Measurements from ENCODE around the gene UGT3A1. TPM values are rescaled to one million over a fixed set of nuclear protein-coding genes. Genes with fewer than 3 reads are reported as not detected.
"Not testable (repeated sequence)": the region's sequence is repeated elsewhere in the genome, so short reads cannot be mapped to it uniquely, and the experiment has no call there.

Gene UGT3A1
- total RNA-seq, 1 experiment from 2014 or later = not detected

- ChIA-PET POLR2A (no interaction called here), CTCF (no interaction called here)
- Histone ChIP-seq H3K36me3 (ENCODE audit: control insufficient read depth, insufficient read depth, low read length) (no peaks in the 10 kb centered on the region), H3K27me3 (ENCODE audit: control insufficient read depth, insufficient read depth, low read length) (no peaks in the 10 kb centered on the region), H3K27ac (ENCODE audit: low read length) (no peak overlapping the region), H3K9me3 (ENCODE audit: control insufficient read depth, insufficient read depth, low read depth, low read length) (no peaks in the 10 kb centered on the region), H3K4me3 (ENCODE audit: low read depth in 2 of 2, low read length in 2 of 2) (no peak overlapping the region), H3K4me1 (ENCODE audit: control insufficient read depth, insufficient read depth, low read length) (no peaks in the 10 kb centered on the region)
- in situ Hi-C loops (cut with HindIII; ENCODE audit: low pct_unique_long_range_greater_than_20kb, low sequenced_read_pairs) = no loop called here
- TF ChIP-seq REST (IDR thresholded peaks at IDR 0.05; ENCODE audit: insufficient read depth in 1 of 2, low read depth in 2 of 2, low read length in 1 of 2) (no peak), CTCF (IDR thresholded peaks at IDR 0.05) (no peak), SIN3A (IDR thresholded peaks at IDR 0.05; ENCODE audit: borderline replicate concordance, insufficient read depth, low read depth, low read length) (no peak), TCF7L2 (IDR thresholded peaks at IDR 0.05; ENCODE audit: low read depth, low read length) (no peak), POLR2AphosphoS5 (IDR thresholded peaks at IDR 0.05; ENCODE audit: low read depth, low read length) (no peak)
- intact Hi-C loops (cut with micrococcal nuclease; ENCODE audit: unreplicated experiment) = no loop called here
- ATAC-seq = no peak
- DNase-seq (ENCODE audit: low read depth, low spot score) = no peak
- BruUV-seq (replicated peaks) = no TSS peak
Observed at GRCh38 chr5:35987776-35988175, 3.4 kb downstream of the UGT3A1 start.

GRCh38 chr5:35979715-35980114 lies 11.5 kb downstream of the UGT3A1 start:
- BruUV-seq (replicated peaks) = no TSS peak
- DNase-seq (ENCODE audit: low read depth, low spot score) = no peak

GRCh38 chr5:35976859-35977258 lies 14.3 kb downstream of the UGT3A1 start:
- H3K27ac ChIP-seq (ENCODE audit: low read length); BruUV-seq (replicated peaks); CTCF ChIA-PET: not testable (repeated sequence)

More at GRCh38 chr5:35979715-35980114, 11.5 kb downstream of the UGT3A1 start:
- Histone ChIP-seq H3K27ac (ENCODE audit: low read length) (no peak overlapping the region), H3K9me3 (ENCODE audit: control insufficient read depth, insufficient read depth, low read depth, low read length) (no peaks in the 10 kb centered on the region), H3K4me1 (ENCODE audit: control insufficient read depth, insufficient read depth, low read length) (no peaks in the 10 kb centered on the region), H3K36me3 (ENCODE audit: control insufficient read depth, insufficient read depth, low read length) (no peaks in the 10 kb centered on the region), H3K4me3 (ENCODE audit: low read depth in 2 of 2, low read length in 2 of 2) (no peak overlapping the region), H3K27me3 (ENCODE audit: control insufficient read depth, insufficient read depth, low read length) (no peaks in the 10 kb centered on the region)
- in situ Hi-C loops (cut with HindIII; ENCODE audit: low pct_unique_long_range_greater_than_20kb, low sequenced_read_pairs) (no loop called here), intact Hi-C loops (cut with micrococcal nuclease; ENCODE audit: unreplicated experiment) (no loop called here)
- no peak for ATAC-seq
- ChIA-PET POLR2A (no interaction called here), CTCF (no interaction called here)
- TF ChIP-seq REST (IDR thresholded peaks at IDR 0.05; ENCODE audit: insufficient read depth in 1 of 2, low read depth in 2 of 2, low read length in 1 of 2) (no peak), SIN3A (IDR thresholded peaks at IDR 0.05; ENCODE audit: borderline replicate concordance, insufficient read depth, low read depth, low read length) (no peak), TCF7L2 (IDR thresholded peaks at IDR 0.05; ENCODE audit: low read depth, low read length) (no peak), POLR2AphosphoS5 (IDR thresholded peaks at IDR 0.05; ENCODE audit: low read depth, low read length) (no peak)

More at GRCh38 chr5:35976859-35977258, 14.3 kb downstream of the UGT3A1 start:
- H3K4me1 ChIP-seq (ENCODE audit: control insufficient read depth, insufficient read depth, low read length); intact Hi-C loops (cut with micrococcal nuclease; ENCODE audit: unreplicated experiment); ATAC-seq; DNase-seq (ENCODE audit: low read depth, low spot score); H3K9me3 ChIP-seq (ENCODE audit: control insufficient read depth, insufficient read depth, low read depth, low read length); H3K4me3 ChIP-seq (ENCODE audit: low read depth in 2 of 2, low read length in 2 of 2); H3K27me3 ChIP-seq (ENCODE audit: control insufficient read depth, insufficient read depth, low read length); POLR2A ChIA-PET; in situ Hi-C loops (cut with HindIII; ENCODE audit: low pct_unique_long_range_greater_than_20kb, low sequenced_read_pairs); H3K36me3 ChIP-seq (ENCODE audit: control insufficient read depth, insufficient read depth, low read length): not testable (repeated sequence)
